GM12892 (cell line): ENCODE measurements around the gene PRDM11.

ENCODE experiments used
- POLR2A ChIP-seq: IDR thresholded peaks from 2 replicates; pipeline ENCODE4 v1.6.1; 2011; ENCODE audit warnings: low read depth, low read length, control low read depth
- TAF1 ChIP-seq: IDR thresholded peaks from 2 replicates; pipeline ENCODE4 v1.6.1; 2011; ENCODE audit warnings: low read depth, mild to moderate bottlenecking, control low read depth, low read length, borderline replicate concordance

GRCh38 chr11:45270946-45271716 lies 124.7 kb downstream of the PRDM11 start:
- TF ChIP-seq POLR2A, result no peak
- no peak for TF ChIP-seq TAF1
